KMS-11 (cell line): ENCODE results near the gene CIB4.

Experiments used
- H2AFZ ChIP-seq: fragments of 200-600 bp; sonication (generic); 2 replicates; pipeline ENCODE4 v1.6.1; 2016; ENCODE audit warnings: antibody characterized with exemption, mixed run types, low read depth
- H3K27ac ChIP-seq: fragments of 200-600 bp; sonication (generic); 2 replicates; pipeline ENCODE4 v1.6.1; 2016; ENCODE audit warnings: mild to moderate bottlenecking, mixed run types
- H3K27me3 ChIP-seq: fragments of 200-600 bp; sonication (generic); 2 replicates; pipeline ENCODE4 v1.6.1; 2017; ENCODE audit warnings: mild to moderate bottlenecking, low read depth, mixed run types, moderate library complexity; ENCODE audit not compliant: insufficient read depth
- H3K36me3 ChIP-seq: fragments of 200-600 bp; sonication (generic); 2 replicates; pipeline ENCODE4 v1.6.1; 2017; ENCODE audit warnings: mild to moderate bottlenecking, mixed run types; ENCODE audit not compliant: insufficient read depth
- H3K4me1 ChIP-seq: fragments of 200-600 bp; sonication (generic); 2 replicates; pipeline ENCODE4 v1.6.1; 2016; ENCODE audit warnings: mild to moderate bottlenecking, low read depth, mixed run types; ENCODE audit not compliant: poor library complexity, severe bottlenecking
- H3K4me2 ChIP-seq: fragments of 200-600 bp; sonication (generic); 2 replicates; pipeline ENCODE4 v1.7.0; 2016; ENCODE audit warnings: mild to moderate bottlenecking, mixed run types
- H3K4me3 ChIP-seq: fragments of 200-600 bp; sonication (generic); IDR thresholded peaks from 2 replicates; pipeline ENCODE4 v1.6.1; 2017; ENCODE audit warnings: low read depth, low read length, mixed read lengths; ENCODE audit not compliant: insufficient read depth
- H3K79me2 ChIP-seq: fragments of 200-600 bp; sonication (generic); 2 replicates; pipeline ENCODE4 v1.6.1; 2016; ENCODE audit warnings: low read depth, mixed run types; ENCODE audit not compliant: insufficient read depth
- H3K9ac ChIP-seq: fragments of 200-600 bp; sonication (generic); 2 replicates; pipeline ENCODE4 v1.6.1; 2016; ENCODE audit warnings: mild to moderate bottlenecking, mixed run types
- H4K20me1 ChIP-seq: fragments of 200-600 bp; sonication (generic); 2 replicates; pipeline ENCODE4 v1.6.1; 2016; ENCODE audit warnings: mild to moderate bottlenecking, mixed run types; ENCODE audit not compliant: insufficient read depth
- CTCF ChIP-seq: fragments of 200-600 bp; sonication (generic); conservative IDR thresholded peaks from 2 replicates; pipeline ENCODE4 v1.6.1; 2017; ENCODE audit warnings: low read depth, mild to moderate bottlenecking, antibody characterized with exemption, low read length, moderate library complexity, mixed read lengths

The CIB4 gene

GRCh38 chr2:26629751-26630150 is 11.4 kb downstream of the CIB4 start:
- no peak overlapping the region for H3K9ac ChIP-seq
- H3K27ac ChIP-seq = no peak overlapping the region
- no peak for TF ChIP-seq CTCF
- H3K27me3 ChIP-seq = peaks cover 4% of the 10 kb centered on the region; the same call in 1 of the 2 replicates
- H2AFZ ChIP-seq = no peak overlapping the region
- no peaks in the 10 kb centered on the region for H3K79me2 ChIP-seq
- no peak overlapping the region for H3K4me2 ChIP-seq
- H3K4me3 ChIP-seq = no peak overlapping the region
- no peaks in the 10 kb centered on the region for H4K20me1 ChIP-seq
- no peaks in the 10 kb centered on the region for H3K4me1 ChIP-seq
- H3K36me3 ChIP-seq = no peaks in the 10 kb centered on the region

- TF ChIP-seq CTCF = no peak
- Histone ChIP-seq H3K27ac (no peak overlapping the region), H3K4me2 (no peak overlapping the region), H3K4me3 (no peak overlapping the region), H3K27me3 (peaks cover 4% of the 10 kb centered on the region; the same call in 1 of the 2 replicates), H3K4me1 (no peaks in the 10 kb centered on the region), H2AFZ (no peak overlapping the region), H3K9ac (no peak overlapping the region), H4K20me1 (no peaks in the 10 kb centered on the region), H3K36me3 (no peaks in the 10 kb centered on the region), H3K79me2 (no peaks in the 10 kb centered on the region)
Observed at GRCh38 chr2:26629346-26629630, 11.9 kb downstream of the CIB4 start.

GRCh38 chr2:26628561-26629345 is 12.4 kb downstream of the CIB4 start:
- H3K4me2 ChIP-seq = no peak overlapping the region
- no peak for TF ChIP-seq CTCF
- H3K4me1 ChIP-seq = no peaks in the 10 kb centered on the region
- peaks cover 4% of the 10 kb centered on the region; the same call in 1 of the 2 replicates for H3K27me3 ChIP-seq
- no peaks in the 10 kb centered on the region for H4K20me1 ChIP-seq
- H3K36me3 ChIP-seq = no peaks in the 10 kb centered on the region
- no peak overlapping the region for H2AFZ ChIP-seq
- H3K9ac ChIP-seq = no peak overlapping the region
- H3K27ac ChIP-seq = no peak overlapping the region
- no peaks in the 10 kb centered on the region for H3K79me2 ChIP-seq
- no peak overlapping the region for H3K4me3 ChIP-seq

GRCh38 chr2:26627350-26628105 is 13.6 kb downstream of the CIB4 start:
- no peak overlapping the region for H2AFZ ChIP-seq
- no peaks in the 10 kb centered on the region for H4K20me1 ChIP-seq
- no peaks in the 10 kb centered on the region for H3K79me2 ChIP-seq
- no peaks in the 10 kb centered on the region for H3K36me3 ChIP-seq
- H3K4me2 ChIP-seq = no peak overlapping the region
- H3K4me3 ChIP-seq = no peak overlapping the region
- H3K27me3 ChIP-seq = peaks cover 4% of the 10 kb centered on the region; the same call in 1 of the 2 replicates
- H3K9ac ChIP-seq = no peak overlapping the region
- no peak overlapping the region for H3K27ac ChIP-seq
- no peaks in the 10 kb centered on the region for H3K4me1 ChIP-seq
- no peak for TF ChIP-seq CTCF
